NCI-H128 (cell line): ENCODE results near the gene CFAP90.

Experiments used
- DNase-seq: peaks from one replicate; lab custom pipeline; 2025; ENCODE audit not compliant: unreplicated experiment; lab: John Stamatoyannopoulos, UW

The CFAP90 gene, protein sequence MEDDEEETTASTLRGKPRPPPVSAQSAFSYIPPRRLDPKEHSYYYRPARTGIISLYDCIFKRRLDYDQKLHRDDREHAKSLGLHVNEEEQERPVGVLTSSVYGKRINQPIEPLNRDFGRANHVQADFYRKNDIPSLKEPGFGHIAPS

GRCh38 chr5:7850395-7851239 lies at the start of gene CFAP90:
CFAP90 (minus strand) TSS chr5:7851133; CDS start chr5:7851021, 112 bp downstream.
- peak; percentile 47 for DNase-seq

GRCh38 chr5:7897014-7897600 lies 46.2 kb upstream of the CFAP90 start:
- DNase-seq: no peak

DNA sequence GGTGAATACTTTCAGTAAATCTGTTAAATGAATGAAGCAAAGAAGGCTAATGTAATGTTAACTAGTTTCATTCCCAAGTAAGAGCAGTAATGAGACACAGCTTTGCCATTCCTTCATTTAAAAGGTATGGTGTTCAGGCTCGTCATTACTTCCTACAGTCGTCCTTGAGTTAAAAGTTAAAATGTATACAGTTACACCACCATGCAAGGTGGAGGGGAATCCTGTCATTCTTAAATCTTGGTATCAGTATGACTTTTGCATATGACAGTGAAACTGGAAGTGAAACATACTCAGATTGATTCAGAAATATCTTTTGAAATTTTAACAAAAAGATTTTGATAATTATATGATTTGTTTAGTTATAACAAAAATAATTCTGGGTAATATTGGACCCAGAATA lies 43.9 kb upstream of the CFAP90 start:
- DNase-seq: no peak

DNA sequence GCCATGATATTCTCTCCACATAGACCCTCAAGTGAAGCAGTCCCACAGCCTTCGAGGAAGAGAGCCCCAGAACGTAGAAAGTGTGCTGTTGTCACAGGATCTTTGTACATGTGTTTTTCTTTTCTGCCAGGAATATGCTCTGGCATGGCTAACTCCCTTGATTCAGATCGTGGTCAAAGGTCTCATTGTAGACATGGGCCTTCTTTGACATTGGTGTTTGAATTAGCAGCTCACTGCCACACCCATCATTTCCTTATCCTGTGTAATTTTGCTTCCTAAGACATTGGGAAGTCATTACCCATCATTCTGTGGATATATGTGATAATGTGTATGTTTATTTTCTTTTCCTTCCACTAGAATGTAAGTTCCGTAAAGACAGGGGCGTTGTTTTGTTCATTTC lies 43.5 kb upstream of the CFAP90 start:
- no peak for DNase-seq

- no peak for DNase-seq
These were observed 38.0 kb upstream of the CFAP90 start for GRCh38 chr5:7888901-7889300.

GRCh38 chr5:7886849-7887475 lies 36.0 kb upstream of the CFAP90 start:
- DNase-seq: peak; percentile 74

DNA sequence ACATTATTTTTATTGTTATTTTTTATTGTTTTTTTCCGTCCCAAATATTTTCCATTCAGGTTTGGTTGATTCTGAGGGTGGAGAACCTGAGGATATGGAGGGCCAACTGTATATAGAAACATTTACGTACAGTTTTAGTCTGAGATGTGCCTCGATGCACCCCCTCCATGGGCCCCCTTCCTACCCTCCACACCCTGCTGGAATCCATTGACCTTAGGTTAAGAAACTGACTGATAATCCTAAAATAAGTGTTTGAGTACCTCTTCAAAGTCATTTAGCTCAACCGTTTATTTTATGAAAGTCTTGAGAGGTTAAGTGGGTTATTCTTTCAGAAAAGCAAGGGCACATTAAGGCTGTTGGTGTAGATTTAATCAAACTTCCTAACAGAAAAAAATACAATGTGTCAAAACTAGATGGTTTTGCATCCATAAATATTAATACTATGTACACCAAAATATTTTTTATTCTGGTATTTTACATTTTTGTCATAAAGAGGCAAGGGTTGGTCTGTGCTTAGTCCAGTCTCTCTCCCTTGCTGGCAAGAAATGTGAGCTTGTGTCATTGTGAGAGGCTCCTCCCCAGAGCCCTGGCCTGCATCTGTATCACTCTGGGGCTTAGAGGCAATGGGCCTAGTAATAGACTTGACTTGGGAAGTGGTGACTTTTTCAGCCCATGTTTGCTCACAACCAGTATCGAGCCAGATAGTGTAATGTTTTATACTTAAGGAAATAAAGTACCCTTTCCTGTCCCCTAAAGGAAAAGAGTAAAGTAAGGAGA lies 33.7 kb upstream of the CFAP90 start:
- DNase-seq: peak; percentile 58

- DNase-seq: no peak
These were observed 32.0 kb upstream of the CFAP90 start for GRCh38 chr5:7882926-7883325.

DNA sequence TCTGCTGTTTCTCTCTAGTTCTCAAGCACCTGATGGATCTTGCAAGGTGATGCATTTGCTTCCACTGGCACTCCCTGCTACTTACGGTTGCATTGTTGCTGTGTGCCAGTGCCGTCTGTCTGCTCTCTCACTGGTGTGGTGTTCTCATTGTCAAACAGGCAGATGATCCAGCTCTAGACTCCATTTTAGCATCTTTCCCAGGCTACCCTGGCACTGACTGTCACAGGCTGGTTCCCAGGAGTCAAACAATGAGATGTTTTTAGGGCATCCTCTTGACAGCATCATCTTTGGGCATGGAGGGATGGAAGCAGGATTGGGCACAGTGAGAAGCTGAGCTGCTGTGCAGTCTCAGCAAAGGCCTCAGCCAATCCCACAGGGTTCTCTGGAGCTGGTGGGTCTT lies 30.9 kb upstream of the CFAP90 start:
- no peak for DNase-seq

DNA sequence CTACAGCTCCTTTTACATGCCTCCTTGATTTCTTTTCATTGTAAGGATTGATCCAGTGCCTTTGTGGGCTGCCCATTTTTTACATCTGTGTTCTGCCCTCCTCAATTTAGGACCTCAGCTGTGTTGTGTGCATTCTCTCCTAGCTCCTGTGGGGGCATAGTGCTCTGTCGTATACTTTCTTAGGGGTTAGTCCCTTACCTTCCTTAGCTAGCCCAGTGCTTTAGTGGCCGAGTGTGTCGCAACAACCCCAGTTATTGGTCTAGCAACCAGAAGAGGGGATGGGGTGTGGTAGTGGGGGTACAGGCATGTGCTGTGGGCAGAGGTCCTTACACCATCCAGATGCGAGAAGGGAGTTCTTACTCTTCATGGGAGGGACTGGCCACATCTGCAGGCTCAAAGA lies 30.2 kb upstream of the CFAP90 start:
- no peak for DNase-seq

GRCh38 chr5:7878381-7878873 lies 27.5 kb upstream of the CFAP90 start:
- DNase-seq: no peak

DNA sequence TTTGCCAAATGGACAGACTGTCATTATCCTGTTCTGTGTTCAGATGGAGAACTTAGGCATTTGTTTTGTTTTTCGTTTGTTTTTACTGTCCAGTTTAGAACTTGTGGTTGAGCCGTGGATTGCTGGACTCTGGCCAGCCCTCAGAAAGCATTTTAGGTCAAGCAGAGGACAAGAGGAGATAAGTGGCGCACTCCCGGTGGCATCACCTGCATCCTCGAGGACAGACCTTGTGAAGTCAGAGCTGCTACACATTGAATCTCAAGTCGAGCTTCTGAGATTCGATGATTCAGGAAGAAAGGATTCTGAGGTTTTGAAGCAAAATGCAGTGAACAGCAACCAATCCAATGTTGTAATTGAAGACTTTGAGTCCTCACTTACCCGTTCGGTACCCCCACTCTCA lies 26.9 kb upstream of the CFAP90 start:
- no peak for DNase-seq

DNA sequence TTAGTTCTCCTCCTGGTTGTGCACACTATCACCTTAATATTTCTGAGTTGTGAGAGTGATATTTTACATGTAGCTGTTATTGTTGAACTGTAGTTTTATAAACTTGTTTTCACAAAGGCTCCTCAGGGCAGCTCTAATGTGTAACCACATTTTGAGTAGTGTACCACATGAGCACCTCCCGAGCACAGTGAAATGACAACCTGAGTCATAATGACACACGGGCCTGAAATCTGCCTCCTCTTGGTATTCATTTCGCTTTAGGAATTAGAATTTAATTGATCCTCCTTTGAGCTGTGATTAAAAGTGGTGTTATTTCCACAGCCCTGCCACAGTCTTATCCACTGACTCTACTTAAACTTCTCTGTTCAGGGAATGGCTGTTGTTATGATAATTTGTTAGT lies 25.9 kb upstream of the CFAP90 start:
- DNase-seq: no peak

- no peak for DNase-seq
These were observed 24.2 kb upstream of the CFAP90 start for GRCh38 chr5:7875151-7875550.

- no peak for DNase-seq
These were observed 23.7 kb upstream of the CFAP90 start for GRCh38 chr5:7874639-7875038.

- DNase-seq: no peak
These were observed 22.3 kb upstream of the CFAP90 start for GRCh38 chr5:7873216-7873615.

DNA sequence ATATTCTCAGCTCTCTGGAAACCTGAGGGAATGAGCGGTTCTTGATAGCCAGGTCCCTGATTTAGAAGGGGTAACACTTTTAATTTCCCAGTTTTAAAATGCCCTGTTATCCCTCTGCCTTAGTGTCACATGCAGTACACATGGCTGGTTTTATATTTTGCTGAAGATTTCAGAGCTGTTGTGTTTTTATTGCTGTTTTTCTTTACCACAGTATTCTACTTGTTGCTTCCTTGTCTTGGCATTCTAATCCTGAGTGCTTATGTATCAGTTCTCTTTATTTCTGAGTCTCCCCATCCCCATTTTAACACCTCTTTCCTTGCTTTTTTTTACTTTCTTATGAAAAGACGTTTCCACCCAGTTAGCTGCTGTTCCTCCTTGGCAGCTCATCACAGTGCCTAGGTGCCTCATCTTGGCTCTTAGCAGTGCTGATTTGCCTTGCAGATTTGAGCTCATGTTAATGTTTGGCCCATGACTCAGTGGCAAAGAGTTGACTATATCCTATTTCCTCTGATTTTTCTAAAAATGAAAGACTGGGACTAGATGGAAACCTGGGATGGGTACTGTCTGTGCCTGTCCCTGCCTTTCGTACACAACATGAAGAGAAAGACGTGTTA lies 21.7 kb upstream of the CFAP90 start:
- DNase-seq: no peak

GRCh38 chr5:7871653-7872052 lies 20.7 kb upstream of the CFAP90 start:
- no peak for DNase-seq

DNA sequence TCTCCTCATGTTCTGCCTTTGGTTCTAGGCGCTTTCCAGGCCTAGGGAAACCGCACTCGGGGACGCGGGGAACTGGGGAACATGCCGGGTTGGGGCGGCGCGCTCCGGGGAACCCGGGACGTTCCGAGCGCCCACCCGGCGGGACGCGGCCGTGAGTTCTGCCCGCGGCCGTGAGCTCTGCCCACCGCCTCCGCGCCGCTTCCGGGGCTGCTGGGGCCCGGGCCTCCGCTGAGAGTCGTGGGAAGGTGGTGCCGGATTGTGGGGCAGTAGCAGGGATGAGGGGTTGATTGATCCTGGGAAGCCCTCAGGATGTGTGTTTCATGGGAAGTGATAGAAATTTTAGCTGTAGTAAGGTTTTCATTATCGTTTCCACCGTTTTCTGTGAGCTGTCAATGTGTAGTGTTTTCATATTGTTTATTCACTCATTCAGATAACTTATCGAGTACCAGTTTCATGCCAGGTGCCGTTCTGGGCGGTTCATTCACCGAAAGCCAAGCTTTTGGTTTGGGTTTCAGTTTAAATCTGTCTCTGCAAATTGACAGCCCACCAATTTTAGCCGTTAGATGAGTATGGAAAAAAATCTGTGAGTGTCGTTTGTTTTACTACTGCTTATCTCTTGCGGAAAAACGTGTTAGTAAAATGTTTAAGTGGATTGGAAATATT lies 18.7 kb upstream of the CFAP90 start:
- DNase-seq: no peak
